ENCODE results near the gene UNC5B. TPM values are rescaled to one million over a fixed set of nuclear protein-coding genes. Genes with fewer than 3 reads are reported as not detected.

The UNC5B gene
- polyA plus RNA-seq, 3 donors, result 0.04 to 0.72 TPM; not detected in 1

GRCh38 chr10:71232089-71232998 lies 20.0 kb downstream of the UNC5B start:
- H3K4me3 ChIP-seq (replicated peaks in 1 of 3; ENCODE audit: low read depth in 2 of 3, low read length in 3 of 3), result no peak overlapping the region
- Mint-ChIP-seq H3K36me3 (no peaks in the 10 kb centered on the region), H3K27me3 (ENCODE audit: low read depth in 3 of 3) (peaks cover 2 to 7% (median 5%) of the 10 kb centered on the region in 3 donors), H3K4me1 (peaks cover 27% of the 10 kb centered on the region), H3K4me3 (no peak overlapping the region), H3K9me3 (peaks cover 0 to 4% (median 0%) of the 10 kb centered on the region in 7 donors), H3K27ac (no peak overlapping the region)
- H4K20me1 ChIP-seq (ENCODE audit: insufficient read depth, low read length), result no peaks in the 10 kb centered on the region
- 82% methylated on average over 11 of the region's 13 CpGs for WGBS (ENCODE audit: insufficient coverage)
- peaks cover 28 to 45% of the 10 kb centered on the region in 2 donors for H3K4me1 ChIP-seq (ENCODE audit: control insufficient read depth in 1 of 2, insufficient read depth in 2 of 2, low read length in 2 of 2)
- H3K9me3 ChIP-seq (replicated peaks in 1 of 2; ENCODE audit: control insufficient read depth in 1 of 2, insufficient read depth in 1 of 2, low read length in 2 of 2), result no peaks in the 10 kb centered on the region
- H3K36me3 ChIP-seq (replicated peaks in 1 of 2; ENCODE audit: control insufficient read depth in 1 of 2, insufficient read depth in 2 of 2, low read length in 2 of 2), result no peaks in the 10 kb centered on the region
- no peak overlapping the region for H2AFZ ChIP-seq (ENCODE audit: insufficient read depth, low read depth, low read length, poor library complexity, severe bottlenecking)
- no peaks in the 10 kb centered on the region for H3K27me3 ChIP-seq (ENCODE audit: control insufficient read depth in 2 of 2, insufficient read depth in 2 of 2, low read length in 2 of 2)
- intact Hi-C loops (cut with micrococcal nuclease), result no loop called here
- no peak for TF ChIP-seq CTCF (IDR thresholded peaks at IDR 0.05)
- H3K4me2 ChIP-seq (replicated peaks; ENCODE audit: extremely low read depth, low read length, poor library complexity, severe bottlenecking), result no peak overlapping the region
- no peak for DNase-seq
- no peak overlapping the region for H3K9ac ChIP-seq (ENCODE audit: insufficient read depth, low read length, poor library complexity, severe bottlenecking)
- H3K27ac ChIP-seq (ENCODE audit: low read depth in 1 of 2, low read length in 2 of 2), result no peak overlapping the region
- H3K79me2 ChIP-seq (ENCODE audit: insufficient read depth, low read length), result no peaks in the 10 kb centered on the region

GRCh38 chr10:71233482-71233892 lies 21.1 kb downstream of the UNC5B start:
- intact Hi-C loops (cut with micrococcal nuclease), result no loop called here
- DNase-seq, result no peak
- H3K4me1 ChIP-seq (ENCODE audit: control insufficient read depth in 1 of 2, insufficient read depth in 2 of 2, low read length in 2 of 2), result peaks cover 28 to 45% of the 10 kb centered on the region in 2 donors

More at GRCh38 chr10:71233482-71233892, 21.1 kb downstream of the UNC5B start:
- H3K9me3 Mint-ChIP-seq, result peaks cover 0 to 4% (median 0%) of the 10 kb centered on the region in 7 donors
- no peak overlapping the region for H3K4me3 Mint-ChIP-seq
- Histone ChIP-seq H3K9ac (ENCODE audit: insufficient read depth, low read length, poor library complexity, severe bottlenecking) (no peak overlapping the region), H3K79me2 (ENCODE audit: insufficient read depth, low read length) (no peaks in the 10 kb centered on the region), H3K27me3 (ENCODE audit: control insufficient read depth in 2 of 2, insufficient read depth in 2 of 2, low read length in 2 of 2) (no peaks in the 10 kb centered on the region), H3K36me3 (replicated peaks in 1 of 2; ENCODE audit: control insufficient read depth in 1 of 2, insufficient read depth in 2 of 2, low read length in 2 of 2) (no peaks in the 10 kb centered on the region), H3K4me3 (replicated peaks in 1 of 3; ENCODE audit: low read depth in 2 of 3, low read length in 3 of 3) (peak overlapping the region in 1 of 3 experiments; percentile 18), H3K9me3 (replicated peaks in 1 of 2; ENCODE audit: control insufficient read depth in 1 of 2, insufficient read depth in 1 of 2, low read length in 2 of 2) (no peaks in the 10 kb centered on the region), H2AFZ (ENCODE audit: insufficient read depth, low read depth, low read length, poor library complexity, severe bottlenecking) (peak overlapping the region; percentile 70), H3K4me2 (replicated peaks; ENCODE audit: extremely low read depth, low read length, poor library complexity, severe bottlenecking) (no peak overlapping the region), H3K27ac (ENCODE audit: low read depth in 1 of 2, low read length in 2 of 2) (peak overlapping the region in 1 of 2 donors; percentile 24), H4K20me1 (ENCODE audit: insufficient read depth, low read length) (no peaks in the 10 kb centered on the region)
- 92% methylated on average over 3 of the region's 3 CpGs for WGBS (ENCODE audit: insufficient coverage)
- peaks cover 27% of the 10 kb centered on the region for H3K4me1 Mint-ChIP-seq
- H3K36me3 Mint-ChIP-seq, result no peaks in the 10 kb centered on the region
- peaks cover 2 to 9% (median 4%) of the 10 kb centered on the region in 3 donors for H3K27me3 Mint-ChIP-seq (ENCODE audit: low read depth in 3 of 3)
- H3K27ac Mint-ChIP-seq, result peak overlapping the region in 4 of 7 donors; percentile 63 to 66 (median 66)
- no peak for TF ChIP-seq CTCF (IDR thresholded peaks at IDR 0.05)

All from CD14-positive monocyte (primary cell).